H9 (cell line): Measurements from ENCODE around the gene STK31. TPM values are rescaled to one million over a fixed set of nuclear protein-coding genes. Genes with fewer than 3 reads are reported as not detected.

Experiments
- DNase-seq: peaks from one replicate; pipeline ENCODE4 v3.0.0-alpha.2; 2017
- H2AFZ ChIP-seq: one replicate; pipeline ENCODE4 v1.6.1; 2013; ENCODE audit warnings: mild to moderate bottlenecking, low read length, control low read depth, moderate library complexity
- H2AK5ac ChIP-seq: 2 replicates; pipeline ENCODE4 v1.6.1; 2013; ENCODE audit warnings: low read length, control low read depth, mixed read lengths; ENCODE audit not compliant: insufficient read length
- H2BK120ac ChIP-seq: one replicate; pipeline ENCODE4 v1.6.1; 2013; ENCODE audit warnings: low read depth, mild to moderate bottlenecking, low read length, control low read depth, inconsistent platforms; ENCODE audit not compliant: poor library complexity, severe bottlenecking
- H2BK12ac ChIP-seq: 2 replicates; pipeline ENCODE4 v1.6.1; 2013; ENCODE audit warnings: low read length, control low read depth, mixed read lengths, low read depth; ENCODE audit not compliant: insufficient read length
- H2BK15ac ChIP-seq: 2 replicates; pipeline ENCODE4 v1.6.1; 2013; ENCODE audit warnings: low read depth, low read length, control low read depth
- H2BK20ac ChIP-seq: one replicate; pipeline ENCODE4 v1.6.1; 2013; ENCODE audit warnings: low read depth, mild to moderate bottlenecking, low read length, control low read depth, inconsistent platforms; ENCODE audit not compliant: poor library complexity, severe bottlenecking
- H2BK5ac ChIP-seq: 2 replicates; pipeline ENCODE4 v1.6.1; 2013; ENCODE audit warnings: low read length, control low read depth, mixed read lengths; ENCODE audit not compliant: insufficient read length
- H3K14ac ChIP-seq: 2 replicates; pipeline ENCODE4 v1.6.1; 2013; ENCODE audit warnings: low read length, control low read depth; ENCODE audit not compliant: insufficient read depth
- H3K18ac ChIP-seq: 2 replicates; pipeline ENCODE4 v1.6.1; 2013; ENCODE audit warnings: low read depth, mild to moderate bottlenecking, mixed read lengths, low read length, control low read depth; ENCODE audit not compliant: insufficient read length
- H3K23ac ChIP-seq: 2 replicates; pipeline ENCODE4 v1.6.1; 2013; ENCODE audit warnings: low read length, control low read depth, mixed read lengths, low read depth; ENCODE audit not compliant: insufficient read length
- H3K23me2 ChIP-seq: 2 replicates; pipeline ENCODE4 v1.6.1; 2013; ENCODE audit warnings: low read depth, mild to moderate bottlenecking, mixed read lengths, low read length, control low read depth; ENCODE audit not compliant: insufficient read length, poor library complexity, severe bottlenecking
- H3K27ac ChIP-seq: 2 replicates; pipeline ENCODE4 v1.5.1; 2013; ENCODE audit warnings: low read length, control low read depth, mixed read lengths, low read depth; ENCODE audit not compliant: insufficient read length
- H3K27me3 ChIP-seq: 2 replicates; pipeline ENCODE4 v1.6.1; 2013; ENCODE audit warnings: low read length, control low read depth, inconsistent platforms; ENCODE audit not compliant: insufficient read depth
- H3K4ac ChIP-seq: 2 replicates; pipeline ENCODE4 v1.6.1; 2013; ENCODE audit warnings: low read depth, mild to moderate bottlenecking, control low read depth, inconsistent platforms, low read length, moderate library complexity
- H3K4me1 ChIP-seq: 2 replicates; pipeline ENCODE4 v1.6.1; 2013; ENCODE audit warnings: low read length, control low read depth, inconsistent platforms; ENCODE audit not compliant: insufficient read depth
- H3K4me2 ChIP-seq: 2 replicates; pipeline ENCODE4 v1.6.1; 2013; ENCODE audit warnings: low read length, control low read depth, mixed read lengths; ENCODE audit not compliant: insufficient read length, insufficient read depth
- H3K56ac ChIP-seq: 2 replicates; pipeline ENCODE4 v1.6.1; 2013; ENCODE audit warnings: low read depth, mild to moderate bottlenecking, mixed read lengths, low read length, control low read depth; ENCODE audit not compliant: insufficient read length
- H3K79me1 ChIP-seq: 2 replicates; pipeline ENCODE4 v1.6.1; 2013; ENCODE audit warnings: low read depth, mild to moderate bottlenecking, moderate library complexity, low read length, control low read depth, inconsistent platforms; ENCODE audit not compliant: insufficient read depth, poor library complexity, severe bottlenecking
- H3K79me2 ChIP-seq: 2 replicates; pipeline ENCODE4 v1.6.1; 2013; ENCODE audit warnings: low read length, control low read depth, inconsistent platforms; ENCODE audit not compliant: insufficient read depth
- H3K9ac ChIP-seq: 2 replicates; pipeline ENCODE4 v1.6.1; 2013; ENCODE audit warnings: low read length, control low read depth, mixed read lengths; ENCODE audit not compliant: insufficient read length; ENCODE audit errors: extremely low read depth
- H3K9me3 ChIP-seq: one replicate; pipeline ENCODE4 v1.6.1; 2013; ENCODE audit warnings: low read depth, low read length, inconsistent platforms; ENCODE audit not compliant: control insufficient read depth
- H3T11ph ChIP-seq: one replicate; pipeline ENCODE4 v1.6.1; 2013; ENCODE audit warnings: mild to moderate bottlenecking, low read length, control low read depth, inconsistent platforms
- H4K20me1 ChIP-seq: one replicate; pipeline ENCODE4 v1.6.1; 2013; ENCODE audit not compliant: control insufficient read depth, insufficient read length, insufficient read depth
- H4K5ac ChIP-seq: 2 replicates; pipeline ENCODE4 v1.6.1; 2013; ENCODE audit warnings: low read depth, mild to moderate bottlenecking, mixed read lengths, low read length, control low read depth; ENCODE audit not compliant: insufficient read length
- H4K8ac ChIP-seq: replicated peaks from 2 replicates; pipeline ENCODE4 v1.6.1; 2013; ENCODE audit warnings: low read length, control low read depth, mixed read lengths, low read depth; ENCODE audit not compliant: insufficient read length
- H4K91ac ChIP-seq: 2 replicates; pipeline ENCODE4 v1.6.1; 2013; ENCODE audit warnings: low read depth, mild to moderate bottlenecking, moderate library complexity, mixed read lengths, low read length, control low read depth; ENCODE audit not compliant: insufficient read length
- H3K27ac Mint-ChIP-seq, 3 experiments: 2 replicates in 2 of 3; 3 replicates in 1 of 3; pipeline ENCODE4 v1.8.0; 2020 to 2021; ENCODE audit warnings: mixed read lengths in 3 of 3, mild to moderate bottlenecking in 1 of 3, moderate library complexity in 1 of 3
- H3K27me3 Mint-ChIP-seq: 2 replicates; pipeline ENCODE4 v1.8.0; 2021; ENCODE audit warnings: low read depth, mild to moderate bottlenecking, moderate library complexity, mixed read lengths
- H3K36me3 Mint-ChIP-seq, 3 experiments: 2 replicates in 2 of 3; 3 replicates in 1 of 3; pipeline ENCODE4 v1.8.0; 2020 to 2021; ENCODE audit warnings: low read depth in 3 of 3, mixed read lengths in 3 of 3; ENCODE audit not compliant: insufficient read depth in 1 of 3
- H3K4me1 Mint-ChIP-seq, 2 experiments: 2 replicates each; pipeline ENCODE4 v1.8.0; 2020; ENCODE audit warnings: mixed read lengths in 2 of 2
- H3K4me3 Mint-ChIP-seq, 2 experiments: 2 replicates in 1 of 2; 3 replicates in 1 of 2; pipeline ENCODE4 v1.8.0; 2020 to 2021; ENCODE audit warnings: mild to moderate bottlenecking in 2 of 2, mixed read lengths in 2 of 2, moderate library complexity in 1 of 2
- H3K9me3 Mint-ChIP-seq, 2 experiments: 2 replicates in 1 of 2; 3 replicates in 1 of 2; pipeline ENCODE4 v1.8.0; 2020; ENCODE audit warnings: mild to moderate bottlenecking in 2 of 2, mixed read lengths in 2 of 2, moderate library complexity in 1 of 2
- CTCF ChIP-seq: fragments of 200-600 bp; sonication (generic); conservative IDR thresholded peaks from 3 replicates; pipeline ENCODE4 v1.8.0; 2021; ENCODE audit warnings: antibody characterized with exemption, mild to moderate bottlenecking
- total RNA-seq: library from RNA; stranded (reverse); gene quantifications from 2 replicates; pipeline ENCODE4 v1.2.1, GENCODE V29; 2021

Gene STK31
- total RNA-seq, 1 experiment from 2014 or later, result 0.24 TPM

DNA sequence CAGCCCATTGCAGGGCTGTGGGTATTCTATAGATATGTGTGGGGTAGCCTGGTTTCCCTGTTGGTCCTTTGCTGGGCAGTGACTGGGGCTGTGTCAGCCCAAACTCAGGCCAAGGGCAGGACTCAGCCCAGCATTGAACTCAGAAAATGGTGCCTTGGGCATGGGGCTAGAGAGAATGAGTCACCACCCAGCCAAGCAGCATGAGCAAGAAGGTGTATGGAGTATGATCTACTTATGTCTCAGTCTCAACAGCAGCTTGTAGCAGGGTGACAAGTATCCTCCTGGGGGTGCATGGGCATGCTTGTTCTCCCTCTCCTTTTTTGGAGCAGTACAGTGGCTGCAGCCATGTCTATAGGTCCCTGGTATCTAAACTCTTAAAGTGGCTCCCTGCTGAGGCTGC, 32.0 kb downstream of the STK31 start:
- Histone ChIP-seq H2BK5ac (no peak overlapping the region), H3K4me1 (no peaks in the 10 kb centered on the region), H3K4ac (no peak overlapping the region), H3K23ac (no peak overlapping the region), H3K56ac (no peak overlapping the region), H2AFZ (no peak overlapping the region), H2BK15ac (no peak overlapping the region), H3K18ac (no peak overlapping the region), H4K91ac (no peak overlapping the region), H3K79me2 (no peaks in the 10 kb centered on the region), H3K23me2 (no peaks in the 10 kb centered on the region), H2BK20ac (no peak overlapping the region), H4K5ac (no peak overlapping the region), H4K20me1 (no peaks in the 10 kb centered on the region), H3K9ac (no peak overlapping the region), H3K4me2 (no peak overlapping the region), H3T11ph (no peak overlapping the region), H2BK12ac (no peak overlapping the region), H3K14ac (no peak overlapping the region; the same call in 1 of the 2 replicates), H2BK120ac (no peak overlapping the region), H3K9me3 (no peaks in the 10 kb centered on the region), H3K27ac (no peak overlapping the region), H2AK5ac (no peak overlapping the region), H3K79me1 (no peaks in the 10 kb centered on the region), H4K8ac (no peak overlapping the region), H3K27me3 (no peaks in the 10 kb centered on the region)
- no peak for TF ChIP-seq CTCF
- Mint-ChIP-seq H3K4me3 (no peak overlapping the region), H3K27me3 (peaks cover 4% of the 10 kb centered on the region; the same call in 1 of the 2 replicates), H3K4me1 (no peaks in the 10 kb centered on the region), H3K27ac (no peak overlapping the region), H3K9me3 (peaks cover 26 to 29% of the 10 kb centered on the region in 2 experiments), H3K36me3 (peaks cover 4 to 19% (median 11%) of the 10 kb centered on the region in 3 experiments; a peak in 6 of 7 replicates)
- no peak for DNase-seq
